K562 (cell line): ENCODE data around the gene ALKBH2. TPM values are rescaled to one million over a fixed set of nuclear protein-coding genes. Genes with fewer than 3 reads are reported as not detected.

Experiments
- CEBPB ChIP-seq: fragments of 450-650 bp; IDR thresholded peaks from 2 replicates; pipeline ENCODE4 v1.6.1; 2016; ENCODE audit warnings: missing genetic modification characterization, missing compliant biosample characterization
- KAT2B ChIP-seq: IDR thresholded peaks from one replicate; pipeline ENCODE4 v1.6.1; 2012; ENCODE audit warnings: low read depth, mild to moderate bottlenecking, control low read depth, inconsistent platforms, low read length, moderate library complexity
- KAT8 ChIP-seq: fragments of 450-650 bp; IDR thresholded peaks from 2 replicates; pipeline ENCODE4 v1.6.1; 2016; ENCODE audit warnings: low read depth, mild to moderate bottlenecking
- MGA ChIP-seq: fragments of 450-650 bp; IDR thresholded peaks from 2 replicates; pipeline ENCODE4 v1.6.1; 2016; ENCODE audit warnings: mild to moderate bottlenecking, moderate library complexity
- NCOA4 ChIP-seq: fragments of 450-650 bp; IDR thresholded peaks from 2 replicates; pipeline ENCODE4 v1.6.1; 2018; ENCODE audit warnings: mild to moderate bottlenecking; ENCODE audit not compliant: partially characterized antibody
- SMAD2 ChIP-seq: fragments of 150-350 bp; IDR thresholded peaks from 2 replicates; pipeline ENCODE4 v1.6.1; 2014; ENCODE audit warnings: low read depth, mild to moderate bottlenecking, low read length
- SMARCE1 ChIP-seq: fragments of 450-650 bp; IDR thresholded peaks from 2 replicates; pipeline ENCODE4 v1.7.1; 2016; ENCODE audit warnings: mild to moderate bottlenecking
- SNIP1 ChIP-seq: fragments of 450-650 bp; IDR thresholded peaks from 2 replicates; pipeline ENCODE4 v1.7.1; 2017; ENCODE audit warnings: low read depth, mild to moderate bottlenecking
- SP1 ChIP-seq: sonication (generic); formaldehyde crosslinking; IDR thresholded peaks from 2 replicates; pipeline ENCODE4 v1.8.1; 2022; ENCODE audit warnings: mild to moderate bottlenecking, missing genetic modification reagents
- TAF1 ChIP-seq: IDR thresholded peaks from 2 replicates; pipeline ENCODE4 v1.6.1; 2011; ENCODE audit warnings: mild to moderate bottlenecking, low read length, moderate library complexity; ENCODE audit not compliant: insufficient read depth, control insufficient read depth, severe bottlenecking; ENCODE audit errors: extremely low read depth
- XRCC5 ChIP-seq: fragments of 200-400 bp; formaldehyde crosslinking; IDR thresholded peaks from 2 replicates; pipeline ENCODE4 v1.6.1; 2017; ENCODE audit warnings: low read depth, mild to moderate bottlenecking, low read length
- ZEB2 ChIP-seq: fragments of 450-650 bp; IDR thresholded peaks from 2 replicates; pipeline ENCODE4 v1.6.1; 2016
- ZFP91 ChIP-seq: sonication (generic); formaldehyde crosslinking; IDR thresholded peaks from 2 replicates; pipeline ENCODE4 v1.8.0; 2022; ENCODE audit warnings: mild to moderate bottlenecking, missing genetic modification reagents
- ZFX ChIP-seq: sonication (generic); formaldehyde crosslinking; IDR thresholded peaks from 2 replicates; pipeline ENCODE4 v1.8.0; 2022; ENCODE audit warnings: mild to moderate bottlenecking, missing genetic modification reagents, moderate library complexity
- polyA plus RNA-seq, 8 experiments: library from polyadenylated mRNA; depleted of rRNA in 4 of 8; stranded (reverse) in 5 of 8; unstranded in 3 of 8; fragments of >200 nt; fragmentation: Nextera tagmentation in 2 of 8; fragmentation: Illumina TruSeq in 1 of 8; extraction: Ambion mirVana in 2 of 8; extraction: Trizol in 1 of 8; gene quantifications; 2 replicates each; pipeline versions ENCODE4 v1.2.1 to v1.2.3, GENCODE V29; 2011 to 2014; ENCODE audit warnings: inconsistent platforms in 1 of 8, missing spikeins in 1 of 8
- total RNA-seq, 7 experiments: library from RNA; depleted of rRNA in 6 of 7; stranded (reverse); fragments of >200 nt in 6 of 7; fragmentation: Illumina TruSeq in 2 of 7; extraction: Trizol in 2 of 7; gene quantifications; 2 replicates each; pipeline versions ENCODE4 v1.2.1 to v1.2.3, GENCODE V29; 2011 to 2021; ENCODE audit warnings: low replicate concordance in 1 of 7

The ALKBH2 gene
- total and polyA plus RNA-seq, 9 of the 15 experiments (the other 6 are each of a cell fraction or from before 2014, with no cell fraction given): 5.9 to 56.1 (median 41.9) TPM

- TF ChIP-seq XRCC5 (peak; percentile 99), SMAD2 (no peak), SNIP1 (no peak; the same call in 1 of the 2 replicates), KAT8 (no peak), SP1 (CRISPR knock-in tag) (peak; percentile 95), ZFX (CRISPR knock-in tag) (peak; percentile 89), CEBPB (tag) (no peak), SMARCE1 (no peak), ZEB2 (peak; percentile 99), MGA (no peak), NCOA4 (no peak), KAT2B (no peak), TAF1 (peak; percentile 84), ZFP91 (CRISPR knock-in tag) (peak; percentile 62; the same call in 1 of the 2 replicates)
These were observed 40.6 kb downstream of the ALKBH2 start, which contains the start of gene USP30 (continued) for GRCh38 chr12:109052414-109053323.
